SK-N-SH treated with all-trans-retinoic acid at 6 μM for 48 hours (cell line): ENCODE data around the gene TMTC2.

Source experiments
- SNAI2 ChIP-seq: fragments of 250-450 bp; sonication (Bioruptor Pico); IDR thresholded peaks from 2 replicates; pipeline ENCODE4 v1.5.0; 2020; ENCODE audit warnings: mild to moderate bottlenecking, moderate library complexity
- ZFP30 ChIP-seq: fragments of 450-650 bp; formaldehyde crosslinking; IDR thresholded peaks from 2 replicates; pipeline ENCODE4 v1.5.0; 2022; ENCODE audit warnings: mild to moderate bottlenecking, moderate library complexity
- TF ChIP-seq, protein P1 (sequence below): fragments of 250-450 bp; sonication (Bioruptor Pico); IDR thresholded peaks from 2 replicates; pipeline ENCODE4 v1.5.0; 2020; ENCODE audit warnings: mild to moderate bottlenecking, moderate library complexity
- TF ChIP-seq, protein P2 (sequence below): fragments of 250-450 bp; sonication (Bioruptor Pico); IDR thresholded peaks from 2 replicates; pipeline ENCODE4 v1.8.0; 2020; ENCODE audit warnings: mild to moderate bottlenecking, moderate library complexity, borderline replicate concordance

DNA sequence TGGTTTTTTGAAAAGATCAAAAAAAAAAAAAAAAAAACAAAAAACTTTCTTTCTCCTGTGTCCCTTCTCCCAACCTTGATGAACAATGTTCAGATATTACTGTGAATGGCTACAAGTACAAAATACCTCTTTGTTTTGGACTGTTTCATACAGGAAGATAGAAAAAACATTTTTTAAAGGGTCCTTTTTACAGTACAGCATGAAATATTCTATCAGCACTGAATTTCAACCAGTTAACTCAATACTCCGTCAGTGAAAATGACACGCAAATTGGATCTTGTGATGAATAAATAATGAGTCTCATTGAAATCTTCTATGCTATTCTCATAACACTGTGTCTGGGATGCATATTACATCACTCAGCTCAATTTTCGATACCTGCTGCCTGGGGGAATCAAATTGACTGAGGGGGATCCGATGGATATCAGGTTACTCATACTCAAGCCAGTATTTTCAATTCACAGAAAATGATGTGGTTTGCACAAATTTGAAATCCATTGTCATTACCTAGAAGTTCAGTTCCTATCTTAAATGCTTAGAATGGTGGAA lies 179.6 kb downstream of the TMTC2 start:
- TF ChIP-seq SNAI2 (CRISPR knock-in tag) (no peak), ZFP30 (CRISPR knock-in tag) (no peak)
- TF ChIP-seq, protein P1, sequence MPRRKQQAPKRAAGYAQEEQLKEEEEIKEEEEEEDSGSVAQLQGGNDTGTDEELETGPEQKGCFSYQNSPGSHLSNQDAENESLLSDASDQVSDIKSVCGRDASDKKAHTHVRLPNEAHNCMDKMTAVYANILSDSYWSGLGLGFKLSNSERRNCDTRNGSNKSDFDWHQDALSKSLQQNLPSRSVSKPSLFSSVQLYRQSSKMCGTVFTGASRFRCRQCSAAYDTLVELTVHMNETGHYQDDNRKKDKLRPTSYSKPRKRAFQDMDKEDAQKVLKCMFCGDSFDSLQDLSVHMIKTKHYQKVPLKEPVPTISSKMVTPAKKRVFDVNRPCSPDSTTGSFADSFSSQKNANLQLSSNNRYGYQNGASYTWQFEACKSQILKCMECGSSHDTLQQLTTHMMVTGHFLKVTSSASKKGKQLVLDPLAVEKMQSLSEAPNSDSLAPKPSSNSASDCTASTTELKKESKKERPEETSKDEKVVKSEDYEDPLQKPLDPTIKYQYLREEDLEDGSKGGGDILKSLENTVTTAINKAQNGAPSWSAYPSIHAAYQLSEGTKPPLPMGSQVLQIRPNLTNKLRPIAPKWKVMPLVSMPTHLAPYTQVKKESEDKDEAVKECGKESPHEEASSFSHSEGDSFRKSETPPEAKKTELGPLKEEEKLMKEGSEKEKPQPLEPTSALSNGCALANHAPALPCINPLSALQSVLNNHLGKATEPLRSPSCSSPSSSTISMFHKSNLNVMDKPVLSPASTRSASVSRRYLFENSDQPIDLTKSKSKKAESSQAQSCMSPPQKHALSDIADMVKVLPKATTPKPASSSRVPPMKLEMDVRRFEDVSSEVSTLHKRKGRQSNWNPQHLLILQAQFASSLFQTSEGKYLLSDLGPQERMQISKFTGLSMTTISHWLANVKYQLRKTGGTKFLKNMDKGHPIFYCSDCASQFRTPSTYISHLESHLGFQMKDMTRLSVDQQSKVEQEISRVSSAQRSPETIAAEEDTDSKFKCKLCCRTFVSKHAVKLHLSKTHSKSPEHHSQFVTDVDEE (CRISPR knock-in tag) = no peak
- TF ChIP-seq, protein P2, sequence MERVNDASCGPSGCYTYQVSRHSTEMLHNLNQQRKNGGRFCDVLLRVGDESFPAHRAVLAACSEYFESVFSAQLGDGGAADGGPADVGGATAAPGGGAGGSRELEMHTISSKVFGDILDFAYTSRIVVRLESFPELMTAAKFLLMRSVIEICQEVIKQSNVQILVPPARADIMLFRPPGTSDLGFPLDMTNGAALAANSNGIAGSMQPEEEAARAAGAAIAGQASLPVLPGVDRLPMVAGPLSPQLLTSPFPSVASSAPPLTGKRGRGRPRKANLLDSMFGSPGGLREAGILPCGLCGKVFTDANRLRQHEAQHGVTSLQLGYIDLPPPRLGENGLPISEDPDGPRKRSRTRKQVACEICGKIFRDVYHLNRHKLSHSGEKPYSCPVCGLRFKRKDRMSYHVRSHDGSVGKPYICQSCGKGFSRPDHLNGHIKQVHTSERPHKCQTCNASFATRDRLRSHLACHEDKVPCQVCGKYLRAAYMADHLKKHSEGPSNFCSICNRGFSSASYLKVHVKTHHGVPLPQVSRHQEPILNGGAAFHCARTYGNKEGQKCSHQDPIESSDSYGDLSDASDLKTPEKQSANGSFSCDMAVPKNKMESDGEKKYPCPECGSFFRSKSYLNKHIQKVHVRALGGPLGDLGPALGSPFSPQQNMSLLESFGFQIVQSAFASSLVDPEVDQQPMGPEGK (CRISPR knock-in tag) = no peak
